Ectodermal cell (in vitro differentiated cells): ENCODE results near the gene TRAPPC2B. TPM values are rescaled to one million over a fixed set of nuclear protein-coding genes. Genes with fewer than 3 reads are reported as not detected.
A peak's percentile ranks its signal among the peaks of the same experiment; 100 is the strongest.

Experiments used
- H3K27ac ChIP-seq: 2 replicates; pipeline ENCODE4 v1.7.0; 2013; ENCODE audit warnings: mild to moderate bottlenecking, low read depth, low read length; ENCODE audit not compliant: insufficient read depth, poor library complexity, severe bottlenecking
- H3K27me3 ChIP-seq: 2 replicates; pipeline ENCODE4 v1.7.0; 2013; ENCODE audit warnings: mild to moderate bottlenecking, low read length; ENCODE audit not compliant: insufficient read depth, control insufficient read depth, poor library complexity, severe bottlenecking
- H3K36me3 ChIP-seq: one replicate; pipeline ENCODE4 v1.7.0; 2013; ENCODE audit warnings: low read length; ENCODE audit not compliant: control insufficient read depth, insufficient read depth
- H3K4me1 ChIP-seq: one replicate; pipeline ENCODE4 v1.7.0; 2013; ENCODE audit warnings: low read length; ENCODE audit not compliant: control insufficient read depth, insufficient read depth
- H3K4me3 ChIP-seq: 2 replicates; pipeline ENCODE4 v1.7.0; 2013; ENCODE audit warnings: low read depth, low read length, control low read depth; ENCODE audit not compliant: insufficient read depth
- H3K9me3 ChIP-seq: 2 replicates; pipeline ENCODE4 v1.7.0; 2013; ENCODE audit warnings: mild to moderate bottlenecking, low read length, moderate library complexity; ENCODE audit not compliant: control insufficient read depth
- WGBS, 2 experiments: methylation state at CpG; one replicate each; pipeline ENCODE4 v1.1.7; 2013; ENCODE audit warnings: missing lambda C conversion rate in 2 of 2; 5-methylcytosine and 5-hydroxymethylcytosine counted together
- polyA plus RNA-seq, 4 experiments: library from polyadenylated mRNA; stranded (reverse); fragments of 50-300 nt; gene quantifications; one replicate each; pipeline ENCODE4 v1.2.3, GENCODE V29; 2013

TRAPPC2B gene
- polyA plus RNA-seq (2013, experiment 1 of 4) = 15.2 TPM
- polyA plus RNA-seq (2013, experiment 2 of 4) = 13.8 TPM
- 17.8 TPM for polyA plus RNA-seq (2013, experiment 3 of 4)
- 21.1 TPM for polyA plus RNA-seq (2013, experiment 4 of 4)

DNA sequence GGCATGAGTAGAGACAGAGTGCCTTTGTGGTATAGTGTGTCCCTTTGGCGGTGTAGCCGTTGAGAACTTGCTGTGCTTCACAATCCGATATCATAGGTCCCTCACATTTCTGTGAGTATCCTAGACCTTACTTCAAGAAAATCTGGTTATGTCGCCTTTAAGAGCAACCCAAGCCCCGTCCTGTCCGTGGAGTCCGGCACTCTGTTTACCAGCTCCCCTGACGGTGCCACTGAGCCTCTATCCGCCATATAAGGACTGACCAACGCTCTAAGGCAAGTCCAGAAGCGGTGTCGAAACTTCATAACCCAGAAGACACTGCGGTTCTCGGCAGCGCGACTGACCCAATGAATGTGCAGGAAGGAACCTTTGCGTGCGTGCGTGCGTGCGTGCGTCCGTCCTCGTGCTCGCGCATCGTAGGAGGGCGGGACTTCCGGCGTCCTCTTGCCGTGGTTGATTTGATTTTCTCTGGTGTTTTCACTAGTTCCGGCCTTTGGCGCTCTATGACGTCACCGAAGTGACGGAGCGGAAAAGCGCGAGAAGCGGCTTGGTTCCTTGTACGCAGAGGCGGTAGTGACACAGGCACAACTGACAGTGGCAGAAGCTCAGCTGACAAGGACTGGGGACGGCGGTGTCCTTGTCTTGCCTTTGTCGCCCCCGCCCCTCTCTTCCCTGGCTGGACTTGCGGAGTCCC lies at the start of gene TRAPPC2B, which contains the start of gene ZNF547:
Gene TRAPPC2B, plus strand, starts transcription at position 555 of the 691 bp plus-strand sequence. CDS start 1,283 bp downstream, outside the sequence.
Gene ZNF547, plus strand, starts transcription at position 555 of the 691 bp plus-strand sequence. CDS start 5,005 bp downstream, outside the sequence.
- H3K36me3 ChIP-seq = peaks cover 3% of the 10 kb centered on the region
- H3K27ac ChIP-seq = peak within 1 kb of the TSS; percentile 30
- H3K4me1 ChIP-seq = peaks cover 3% of the 10 kb centered on the region
- WGBS, 2 experiments = 3 to 4% methylated on average over 47 of the region's 47 CpGs
- no peaks in the 10 kb centered on the region for H3K27me3 ChIP-seq
- H3K4me3 ChIP-seq = peak within 1 kb of the TSS; percentile 77
- H3K9me3 ChIP-seq = no peaks in the 10 kb centered on the region

DNA sequence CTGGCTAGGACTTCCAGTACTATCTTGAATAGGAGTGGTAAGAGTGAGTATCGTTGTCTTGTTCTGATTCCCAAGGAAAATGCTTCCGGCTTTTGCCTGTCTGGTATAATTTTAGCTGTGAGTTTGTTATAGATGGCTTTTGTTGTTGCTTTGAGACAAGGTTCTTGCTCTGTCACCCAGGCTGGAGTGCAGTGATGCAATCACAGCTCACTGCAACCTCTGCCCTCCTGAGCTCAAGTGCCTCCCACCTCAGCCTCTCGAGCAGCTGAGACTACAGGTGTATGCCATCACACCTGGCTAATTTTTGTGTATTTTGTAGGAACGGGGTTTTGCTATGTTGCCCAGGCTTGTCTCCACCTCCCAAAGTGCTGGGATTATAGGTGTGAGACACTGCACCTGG lies 49.2 kb upstream of the TRAPPC2B start:
- no peaks in the 10 kb centered on the region for H3K9me3 ChIP-seq
- no peak overlapping the region for H3K27ac ChIP-seq
- peaks cover 61% of the 10 kb centered on the region for H3K27me3 ChIP-seq
- 81% methylated on average over 4 of the region's 4 CpGs for WGBS, 2 experiments
- no peak overlapping the region for H3K4me3 ChIP-seq
- H3K36me3 ChIP-seq = no peaks in the 10 kb centered on the region
- no peaks in the 10 kb centered on the region for H3K4me1 ChIP-seq

GRCh38 chr19:57317503-57317902 lies 45.8 kb upstream of the TRAPPC2B start:
- Histone ChIP-seq H3K27ac (no peak overlapping the region), H3K9me3 (no peaks in the 10 kb centered on the region), H3K36me3 (no peaks in the 10 kb centered on the region), H3K27me3 (peaks cover 61% of the 10 kb centered on the region), H3K4me1 (peaks cover 8% of the 10 kb centered on the region), H3K4me3 (no peak overlapping the region)
- 35 to 39% methylated on average over 29 of the region's 29 CpGs for WGBS, 2 experiments

- H3K4me3 ChIP-seq = peak overlapping the region; percentile 72
- peaks cover 8% of the 10 kb centered on the region for H3K4me1 ChIP-seq
- H3K9me3 ChIP-seq = no peaks in the 10 kb centered on the region
- 3 to 5% methylated on average over 1 of the region's 1 CpG for WGBS, 2 experiments
- peaks cover 11% of the 10 kb centered on the region for H3K36me3 ChIP-seq
- peaks cover 39% of the 10 kb centered on the region for H3K27me3 ChIP-seq
- peak overlapping the region; percentile 58 for H3K27ac ChIP-seq
These were observed 43.5 kb upstream of the TRAPPC2B start for GRCh38 chr19:57319869-57320179.

DNA sequence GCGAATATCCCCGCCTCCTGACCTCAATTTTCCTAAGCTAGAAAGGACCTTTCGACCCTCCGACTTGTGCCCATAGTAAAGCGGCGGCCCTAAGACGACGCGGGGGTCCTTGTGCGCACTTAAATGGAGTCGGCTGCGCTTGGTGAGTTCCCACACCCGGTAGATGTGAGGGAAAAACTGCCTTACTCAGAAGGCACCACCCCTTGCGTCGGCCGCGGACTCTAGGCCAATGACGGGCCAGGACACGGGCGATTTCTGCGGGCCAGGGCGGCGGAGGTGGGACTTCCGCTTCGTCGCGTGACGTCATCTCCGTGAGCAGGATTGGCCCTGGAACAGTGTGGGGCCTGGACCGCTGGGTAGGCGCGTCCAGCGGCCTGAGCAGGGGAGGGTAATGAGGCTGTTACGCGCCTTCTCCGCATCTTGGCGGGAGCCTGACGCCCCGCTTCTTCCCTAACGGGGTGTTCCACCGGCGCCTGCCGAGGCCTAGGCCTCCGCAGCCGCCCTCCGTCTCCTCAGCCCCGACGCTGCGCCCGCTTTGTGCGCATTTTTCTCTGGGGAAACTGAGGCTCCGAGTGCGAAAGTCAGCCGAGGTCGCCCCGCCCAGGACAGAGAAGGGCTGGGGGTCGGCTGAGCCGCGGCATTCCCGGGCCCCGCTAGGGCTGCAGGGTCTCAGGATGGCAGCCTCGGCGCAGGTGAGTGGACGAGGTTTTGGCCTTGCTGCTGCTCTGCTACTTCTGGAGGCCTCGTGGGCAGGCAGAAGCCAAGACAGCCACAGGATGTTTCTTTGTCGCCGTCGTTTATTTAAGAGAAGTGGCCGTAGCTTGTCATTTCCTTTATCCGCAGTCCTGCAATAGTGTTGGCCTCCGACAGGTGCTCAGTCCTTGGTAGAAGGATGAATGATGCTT lies 42.9 kb upstream of the TRAPPC2B start, which contains the start of gene ZNF543:
Gene ZNF543, plus strand, starts transcription at position 293 of the 905 bp plus-strand sequence. Its CDS starts 382 bp downstream, at position 675.
- Histone ChIP-seq H3K27ac (peak within 1 kb of the TSS; percentile 58), H3K9me3 (no peaks in the 10 kb centered on the region), H3K4me3 (peak within 1 kb of the TSS; percentile 72), H3K27me3 (peaks cover 33% of the 10 kb centered on the region), H3K4me1 (peaks cover 8% of the 10 kb centered on the region), H3K36me3 (peaks cover 14% of the 10 kb centered on the region)
- 1% methylated on average over 71 of the region's 71 CpGs for WGBS, 2 experiments

DNA sequence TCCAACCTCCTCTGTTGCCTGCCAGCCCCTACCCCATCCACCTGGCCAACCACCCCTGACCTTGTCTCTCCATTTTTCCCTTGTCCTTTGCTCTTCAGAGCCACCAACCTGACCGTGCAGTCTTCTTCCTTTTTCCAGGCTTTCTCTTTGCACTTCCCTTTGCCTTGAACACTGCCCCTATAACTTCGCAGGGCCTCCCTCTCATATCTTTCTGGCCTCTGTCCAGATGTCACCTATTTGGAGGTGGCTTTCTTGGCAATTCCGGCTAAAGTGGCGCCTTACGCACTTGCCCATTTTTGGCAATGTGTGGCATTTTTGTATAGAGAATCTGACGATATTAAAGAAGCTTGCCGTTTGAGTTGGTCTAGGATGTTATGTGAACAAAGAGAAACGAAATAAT lies 42.2 kb upstream of the TRAPPC2B start:
- Histone ChIP-seq H3K9me3 (no peaks in the 10 kb centered on the region), H3K27me3 (peaks cover 26% of the 10 kb centered on the region), H3K4me1 (peaks cover 8% of the 10 kb centered on the region), H3K36me3 (peaks cover 14% of the 10 kb centered on the region), H3K4me3 (peak overlapping the region; percentile 72), H3K27ac (no peak overlapping the region)
- 64 to 65% methylated on average over 8 of the region's 8 CpGs for WGBS, 2 experiments

DNA sequence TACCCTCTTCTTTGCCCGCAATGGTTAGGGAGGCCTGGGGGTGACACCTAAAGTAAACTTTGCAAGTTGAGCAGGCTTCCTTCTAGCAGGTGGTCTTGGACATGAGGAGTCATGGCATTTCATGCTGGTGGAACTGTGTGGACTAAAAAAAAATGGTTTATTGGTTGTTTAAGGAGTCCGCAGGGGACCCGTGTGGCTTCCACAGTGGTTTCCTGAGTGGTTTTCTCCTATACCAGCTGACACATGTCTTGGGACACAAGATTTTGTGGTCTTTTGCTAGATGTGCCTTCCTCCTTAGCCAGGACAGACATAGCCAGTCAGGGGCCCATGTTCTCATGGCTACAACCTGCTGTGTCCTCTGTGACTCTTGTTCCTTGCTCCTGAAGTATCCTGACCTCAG lies 41.6 kb upstream of the TRAPPC2B start:
- H3K4me3 ChIP-seq = peak overlapping the region; percentile 72
- peaks cover 17% of the 10 kb centered on the region for H3K36me3 ChIP-seq
- WGBS, 2 experiments = 89 to 94% methylated on average over 3 of the region's 3 CpGs
- no peak overlapping the region for H3K27ac ChIP-seq
- peaks cover 8% of the 10 kb centered on the region for H3K4me1 ChIP-seq
- peaks cover 20% of the 10 kb centered on the region for H3K27me3 ChIP-seq
- no peaks in the 10 kb centered on the region for H3K9me3 ChIP-seq

DNA sequence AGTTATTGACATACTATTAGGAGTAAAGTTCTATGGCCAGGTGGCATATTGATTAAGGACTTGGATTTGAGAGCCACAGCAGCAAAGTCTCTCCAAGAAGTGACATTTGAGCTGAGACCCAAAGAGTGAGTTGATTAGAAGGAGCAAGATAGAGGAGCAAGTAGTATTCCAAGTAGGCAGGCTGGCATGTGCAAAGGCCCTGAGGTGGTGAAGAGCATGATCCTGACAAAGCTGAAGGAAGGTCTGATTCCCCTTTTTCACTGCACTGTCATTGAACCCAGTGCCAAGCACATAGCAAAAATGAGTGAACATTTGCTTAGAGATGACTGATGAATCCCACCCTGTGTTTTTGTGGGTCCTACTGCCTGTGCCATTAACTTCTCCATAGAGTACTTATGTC lies 38.4 kb upstream of the TRAPPC2B start:
- Histone ChIP-seq H3K9me3 (no peaks in the 10 kb centered on the region), H3K4me1 (peaks cover 8% of the 10 kb centered on the region), H3K4me3 (no peak overlapping the region), H3K27me3 (no peaks in the 10 kb centered on the region), H3K36me3 (peaks cover 36% of the 10 kb centered on the region), H3K27ac (no peak overlapping the region)

DNA sequence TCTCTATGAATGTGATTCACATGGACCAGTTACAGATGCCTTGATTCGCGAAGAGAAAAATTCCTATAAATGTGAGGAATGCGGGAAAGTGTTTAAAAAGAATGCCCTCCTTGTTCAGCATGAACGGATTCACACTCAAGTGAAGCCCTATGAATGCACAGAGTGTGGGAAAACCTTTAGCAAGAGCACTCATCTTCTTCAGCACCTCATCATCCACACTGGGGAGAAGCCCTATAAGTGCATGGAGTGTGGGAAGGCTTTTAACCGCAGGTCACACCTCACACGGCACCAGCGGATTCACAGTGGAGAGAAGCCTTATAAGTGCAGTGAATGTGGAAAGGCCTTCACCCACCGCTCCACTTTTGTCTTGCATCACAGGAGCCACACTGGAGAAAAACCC lies 35.4 kb upstream of the TRAPPC2B start:
- peaks cover 36% of the 10 kb centered on the region for H3K36me3 ChIP-seq
- H3K9me3 ChIP-seq = no peaks in the 10 kb centered on the region
- WGBS, 2 experiments = 95 to 97% methylated on average over 8 of the region's 8 CpGs
- H3K27ac ChIP-seq = no peak overlapping the region
- H3K4me1 ChIP-seq = no peaks in the 10 kb centered on the region
- no peak overlapping the region for H3K4me3 ChIP-seq
- no peaks in the 10 kb centered on the region for H3K27me3 ChIP-seq

DNA sequence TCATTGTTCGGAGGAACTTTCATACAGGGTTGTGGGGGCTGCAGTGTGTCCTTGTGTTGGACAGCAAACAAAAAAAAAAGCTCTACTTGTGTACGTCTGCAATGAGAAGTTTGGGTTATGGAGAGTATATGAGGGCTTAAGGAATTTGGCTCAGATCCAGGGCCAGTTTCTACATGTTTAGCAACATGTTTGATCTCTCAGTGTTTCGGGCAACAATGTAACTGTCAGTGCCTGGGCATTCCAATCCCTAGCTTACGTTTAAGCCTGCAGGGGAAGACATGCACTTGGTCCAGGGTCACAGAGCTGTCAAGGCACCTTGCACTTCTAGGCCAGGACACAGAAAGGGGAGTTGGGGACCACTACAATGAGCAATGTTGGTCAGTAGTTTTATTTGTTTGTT lies 29.2 kb upstream of the TRAPPC2B start:
- Histone ChIP-seq H3K36me3 (peaks cover 1% of the 10 kb centered on the region), H3K9me3 (no peaks in the 10 kb centered on the region), H3K4me3 (no peak overlapping the region), H3K4me1 (no peaks in the 10 kb centered on the region), H3K27me3 (no peaks in the 10 kb centered on the region), H3K27ac (no peak overlapping the region)
- 90 to 91% methylated on average over 4 of the region's 4 CpGs for WGBS, 2 experiments
